Measurements from ENCODE around the gene FNIP2.
"Not testable (repeated sequence)": the region's sequence is repeated elsewhere in the genome, so short reads cannot be mapped to it uniquely, and the experiment has no call there.

Gene FNIP2

DNA sequence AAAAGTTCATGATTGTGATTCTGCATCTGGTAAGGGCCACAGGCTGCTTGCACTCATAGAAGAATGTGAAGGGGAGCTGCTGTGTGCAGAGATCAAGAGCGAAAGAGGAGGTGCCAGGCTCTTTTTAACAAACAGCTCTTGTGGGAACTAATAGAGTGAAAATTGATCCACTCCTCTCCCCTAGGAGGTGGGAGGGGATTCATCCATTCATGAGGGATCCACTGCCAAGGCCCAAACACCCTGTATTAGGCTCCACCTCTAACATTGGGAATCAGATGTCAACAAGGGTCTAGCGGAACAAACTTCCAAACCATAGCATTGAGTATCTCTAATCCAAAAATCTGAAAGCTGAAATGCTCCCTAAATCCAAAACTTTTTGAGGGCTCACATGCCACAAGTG, 29.2 kb upstream of the FNIP2 start:
- Histone ChIP-seq H3K4me2 (ENCODE audit: low read depth, low read length, poor library complexity, severe bottlenecking) (no peak overlapping the region), H2AFZ (ENCODE audit: low read length) (no peak overlapping the region), H3K9me3 (ENCODE audit: insufficient read depth, low read depth, low read length) (no peaks in the 10 kb centered on the region), H3K4me3 (ENCODE audit: low read length, poor library complexity, severe bottlenecking) (no peak overlapping the region), H3K9me2 (replicated peaks; ENCODE audit: low read depth, low read length) (no peaks in the 10 kb centered on the region), H4K20me1 (ENCODE audit: insufficient read depth, low read length, poor library complexity, severe bottlenecking) (no peaks in the 10 kb centered on the region), H3K4me1 (ENCODE audit: insufficient read depth, low read length, poor library complexity, severe bottlenecking) (no peaks in the 10 kb centered on the region), H3F3A (ENCODE audit: low read depth) (no peaks in the 10 kb centered on the region), H3K9ac (ENCODE audit: low read depth, low read length, poor library complexity, severe bottlenecking) (no peak overlapping the region), H3K27me3 (ENCODE audit: insufficient read depth, low read length, poor library complexity, severe bottlenecking) (no peaks in the 10 kb centered on the region), H3K36me3 (ENCODE audit: insufficient read depth, low read length) (no peaks in the 10 kb centered on the region), H3K79me2 (ENCODE audit: insufficient read depth, low read length) (no peaks in the 10 kb centered on the region)
- TF ChIP-seq EZH2phosphoT487 (IDR thresholded peaks at IDR 0.05; ENCODE audit: borderline replicate concordance), result no peak
- TF ChIP-seq, protein P1, sequence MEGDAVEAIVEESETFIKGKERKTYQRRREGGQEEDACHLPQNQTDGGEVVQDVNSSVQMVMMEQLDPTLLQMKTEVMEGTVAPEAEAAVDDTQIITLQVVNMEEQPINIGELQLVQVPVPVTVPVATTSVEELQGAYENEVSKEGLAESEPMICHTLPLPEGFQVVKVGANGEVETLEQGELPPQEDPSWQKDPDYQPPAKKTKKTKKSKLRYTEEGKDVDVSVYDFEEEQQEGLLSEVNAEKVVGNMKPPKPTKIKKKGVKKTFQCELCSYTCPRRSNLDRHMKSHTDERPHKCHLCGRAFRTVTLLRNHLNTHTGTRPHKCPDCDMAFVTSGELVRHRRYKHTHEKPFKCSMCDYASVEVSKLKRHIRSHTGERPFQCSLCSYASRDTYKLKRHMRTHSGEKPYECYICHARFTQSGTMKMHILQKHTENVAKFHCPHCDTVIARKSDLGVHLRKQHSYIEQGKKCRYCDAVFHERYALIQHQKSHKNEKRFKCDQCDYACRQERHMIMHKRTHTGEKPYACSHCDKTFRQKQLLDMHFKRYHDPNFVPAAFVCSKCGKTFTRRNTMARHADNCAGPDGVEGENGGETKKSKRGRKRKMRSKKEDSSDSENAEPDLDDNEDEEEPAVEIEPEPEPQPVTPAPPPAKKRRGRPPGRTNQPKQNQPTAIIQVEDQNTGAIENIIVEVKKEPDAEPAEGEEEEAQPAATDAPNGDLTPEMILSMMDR (conservative IDR thresholded peaks at IDR 0.05; ENCODE audit: low read length), result no peak

DNA sequence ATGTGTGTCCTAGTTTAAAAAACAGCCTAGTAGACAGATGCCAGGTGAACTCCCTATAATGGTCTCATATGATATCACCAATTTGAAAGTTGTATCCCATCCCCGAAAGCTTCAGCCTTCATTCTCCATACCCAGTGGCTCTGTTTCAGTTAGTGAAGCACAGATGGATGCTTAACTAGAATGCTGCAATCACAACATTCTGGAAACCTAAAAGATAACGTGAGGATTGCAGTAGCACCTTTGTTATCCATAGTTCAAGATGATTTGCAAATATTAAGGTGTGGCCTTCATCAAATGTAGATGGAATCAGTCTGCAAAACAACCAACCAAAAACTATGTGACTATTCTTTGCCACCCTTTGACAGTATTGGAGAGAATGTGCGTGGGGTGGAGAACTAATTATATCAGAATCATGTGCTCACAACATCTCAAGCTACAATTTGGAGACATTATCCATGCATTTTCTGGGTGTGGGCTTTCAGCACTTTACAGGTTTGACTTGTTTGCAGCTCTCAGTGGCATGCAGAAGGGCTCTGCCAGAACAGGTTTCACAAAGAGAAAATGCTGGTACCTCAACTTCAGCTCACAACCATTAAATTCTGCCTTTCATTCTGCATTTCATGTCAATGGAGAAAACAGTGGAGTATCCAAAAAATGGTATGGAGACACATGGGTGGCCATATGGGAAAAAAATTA, 27.4 kb upstream of the FNIP2 start:
- H3K9ac ChIP-seq (ENCODE audit: low read depth, low read length, poor library complexity, severe bottlenecking), result no peak overlapping the region
- TF ChIP-seq, protein P1 (conservative IDR thresholded peaks at IDR 0.05; ENCODE audit: low read length), result no peak
- H3K4me3 ChIP-seq (ENCODE audit: low read length, poor library complexity, severe bottlenecking), result no peak overlapping the region
- no peaks in the 10 kb centered on the region for H3K27me3 ChIP-seq (ENCODE audit: insufficient read depth, low read length, poor library complexity, severe bottlenecking)
- H3K4me2 ChIP-seq (ENCODE audit: low read depth, low read length, poor library complexity, severe bottlenecking), result no peak overlapping the region
- no peaks in the 10 kb centered on the region for H3K79me2 ChIP-seq (ENCODE audit: insufficient read depth, low read length)
- no peaks in the 10 kb centered on the region for H4K20me1 ChIP-seq (ENCODE audit: insufficient read depth, low read length, poor library complexity, severe bottlenecking)
- no peaks in the 10 kb centered on the region for H3K9me2 ChIP-seq (replicated peaks; ENCODE audit: low read depth, low read length)
- no peaks in the 10 kb centered on the region for H3K9me3 ChIP-seq (ENCODE audit: insufficient read depth, low read depth, low read length)
- H2AFZ ChIP-seq (ENCODE audit: low read length), result no peak overlapping the region
- H3F3A ChIP-seq (ENCODE audit: low read depth), result no peaks in the 10 kb centered on the region
- no peaks in the 10 kb centered on the region for H3K36me3 ChIP-seq (ENCODE audit: insufficient read depth, low read length)
- H3K4me1 ChIP-seq (ENCODE audit: insufficient read depth, low read length, poor library complexity, severe bottlenecking), result no peaks in the 10 kb centered on the region

DNA sequence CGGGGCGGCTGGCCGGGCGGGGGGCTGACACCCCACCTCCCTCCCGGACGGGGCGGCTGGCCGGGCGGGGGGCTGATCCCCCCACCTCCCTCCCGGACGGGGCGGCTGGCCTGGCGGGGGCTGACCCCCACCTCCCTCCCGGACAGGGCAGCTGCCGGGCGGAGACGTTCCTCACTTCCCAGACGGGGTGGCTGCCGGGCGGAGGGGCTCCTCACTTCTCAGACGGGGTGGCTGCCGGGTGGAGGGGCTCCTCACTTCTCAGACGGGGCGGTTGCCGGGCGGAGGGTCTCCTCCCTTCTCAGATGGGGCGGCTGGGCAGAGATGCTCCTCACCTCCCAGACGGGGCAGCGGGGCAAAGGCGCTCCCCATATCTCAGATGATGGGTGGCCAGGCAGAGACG, 22.3 kb upstream of the FNIP2 start:
- not testable (repeated sequence) for H3K9me2 ChIP-seq (replicated peaks; ENCODE audit: low read depth, low read length); H2AFZ ChIP-seq (ENCODE audit: low read length); H4K20me1 ChIP-seq (ENCODE audit: insufficient read depth, low read length, poor library complexity, severe bottlenecking); H3K9ac ChIP-seq (ENCODE audit: low read depth, low read length, poor library complexity, severe bottlenecking); H3K4me2 ChIP-seq (ENCODE audit: low read depth, low read length, poor library complexity, severe bottlenecking); H3K36me3 ChIP-seq (ENCODE audit: insufficient read depth, low read length); H3K9me3 ChIP-seq (ENCODE audit: insufficient read depth, low read depth, low read length); H3K27me3 ChIP-seq (ENCODE audit: insufficient read depth, low read length, poor library complexity, severe bottlenecking); H3K4me3 ChIP-seq (ENCODE audit: low read length, poor library complexity, severe bottlenecking); H3K4me1 ChIP-seq (ENCODE audit: insufficient read depth, low read length, poor library complexity, severe bottlenecking); H3F3A ChIP-seq (ENCODE audit: low read depth); H3K79me2 ChIP-seq (ENCODE audit: insufficient read depth, low read length)

DNA sequence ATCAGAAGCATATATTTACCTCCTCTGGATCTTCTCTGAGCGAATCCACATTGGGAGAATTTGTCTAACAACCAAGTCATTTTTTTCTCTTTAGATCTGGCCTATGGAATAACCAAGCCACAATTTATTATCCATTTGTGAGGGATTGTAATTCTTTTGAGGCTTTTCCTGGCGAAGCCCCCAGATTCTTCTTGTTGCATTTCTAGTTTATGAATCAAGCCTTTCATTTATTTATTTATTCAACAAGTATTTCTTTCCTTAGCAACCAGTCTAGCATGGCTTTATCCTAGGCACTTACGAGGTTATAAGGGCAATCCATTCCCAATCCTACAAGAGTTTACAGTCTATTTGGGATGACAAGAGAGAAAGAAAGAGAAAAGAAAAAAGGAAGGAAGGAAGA, 18.4 kb upstream of the FNIP2 start:
- Histone ChIP-seq H3K9ac (ENCODE audit: low read depth, low read length, poor library complexity, severe bottlenecking) (no peak overlapping the region), H2AFZ (ENCODE audit: low read length) (no peak overlapping the region), H3K4me2 (ENCODE audit: low read depth, low read length, poor library complexity, severe bottlenecking) (no peak overlapping the region), H3K9me3 (ENCODE audit: insufficient read depth, low read depth, low read length) (no peaks in the 10 kb centered on the region), H3K4me1 (ENCODE audit: insufficient read depth, low read length, poor library complexity, severe bottlenecking) (no peaks in the 10 kb centered on the region), H3K79me2 (ENCODE audit: insufficient read depth, low read length) (no peaks in the 10 kb centered on the region), H3K36me3 (ENCODE audit: insufficient read depth, low read length) (no peaks in the 10 kb centered on the region), H3K27me3 (ENCODE audit: insufficient read depth, low read length, poor library complexity, severe bottlenecking) (no peaks in the 10 kb centered on the region), H3F3A (ENCODE audit: low read depth) (no peaks in the 10 kb centered on the region), H3K9me2 (replicated peaks; ENCODE audit: low read depth, low read length) (no peaks in the 10 kb centered on the region), H3K4me3 (ENCODE audit: low read length, poor library complexity, severe bottlenecking) (no peak overlapping the region), H4K20me1 (ENCODE audit: insufficient read depth, low read length, poor library complexity, severe bottlenecking) (no peaks in the 10 kb centered on the region)
- TF ChIP-seq EZH2phosphoT487 (IDR thresholded peaks at IDR 0.05; ENCODE audit: borderline replicate concordance), result no peak
- TF ChIP-seq, protein P1 (conservative IDR thresholded peaks at IDR 0.05; ENCODE audit: low read length), result no peak
